ENCODE data around the gene FMNL1. TPM values are rescaled to one million over a fixed set of nuclear protein-coding genes. Genes with fewer than 3 reads are reported as not detected.

FMNL1 gene
- polyA plus RNA-seq, 4 donors = 4.4 to 7.7 (median 6.7) TPM

DNA sequence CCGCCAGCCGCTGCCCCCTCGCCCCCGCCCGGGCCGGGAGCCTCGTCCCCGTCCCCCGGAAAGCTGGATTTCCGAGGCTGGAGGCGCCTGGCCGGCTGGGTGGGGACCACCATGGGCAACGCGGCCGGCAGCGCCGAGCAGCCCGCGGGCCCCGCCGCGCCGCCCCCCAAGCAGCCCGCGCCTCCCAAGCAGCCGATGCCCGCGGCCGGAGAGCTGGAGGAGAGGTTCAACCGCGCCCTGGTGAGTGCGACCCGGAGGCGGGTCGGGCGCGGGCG, 266 bp downstream of the FMNL1 start:
- DNase-seq (ENCODE audit: low read depth in 4 of 4, low spot score in 2 of 4) = no peak

DNA sequence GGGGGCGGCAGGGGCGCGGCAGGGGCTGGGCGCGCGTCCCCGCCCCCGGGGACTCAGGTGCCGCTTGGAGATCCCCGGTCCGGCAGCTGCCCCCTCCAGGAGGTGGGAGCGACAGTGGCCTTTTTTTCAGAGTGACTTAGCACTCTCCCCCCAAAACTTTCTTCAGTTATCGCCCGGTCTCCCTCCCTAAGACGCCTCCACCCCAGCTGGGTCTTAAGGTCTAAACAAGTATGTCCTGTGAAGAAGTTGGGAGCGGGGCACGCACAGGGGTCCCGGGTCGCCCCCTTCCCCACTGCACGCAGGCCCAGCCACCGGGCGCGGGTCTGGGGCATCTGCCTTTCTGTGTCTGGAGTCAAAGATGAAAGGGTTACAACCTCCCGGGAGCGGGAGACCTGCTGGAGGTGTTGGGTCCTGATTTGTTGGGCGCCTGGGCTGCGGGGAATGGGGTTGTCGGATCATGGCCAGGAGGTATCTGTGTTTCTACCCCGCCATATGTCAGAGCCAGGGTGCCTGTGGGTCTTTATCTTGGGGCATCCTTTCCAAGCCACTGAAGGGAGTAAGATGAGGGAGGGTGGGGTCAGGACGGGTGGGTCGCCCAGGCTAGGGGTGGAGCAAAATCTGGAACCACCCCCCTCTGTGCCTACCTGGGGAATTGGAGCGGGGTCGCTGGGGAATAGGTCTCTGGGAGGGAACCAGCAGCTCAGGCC, 757 bp downstream of the FMNL1 start:
- no peak for DNase-seq (ENCODE audit: low read depth in 4 of 4, low spot score in 2 of 4)

DNA sequence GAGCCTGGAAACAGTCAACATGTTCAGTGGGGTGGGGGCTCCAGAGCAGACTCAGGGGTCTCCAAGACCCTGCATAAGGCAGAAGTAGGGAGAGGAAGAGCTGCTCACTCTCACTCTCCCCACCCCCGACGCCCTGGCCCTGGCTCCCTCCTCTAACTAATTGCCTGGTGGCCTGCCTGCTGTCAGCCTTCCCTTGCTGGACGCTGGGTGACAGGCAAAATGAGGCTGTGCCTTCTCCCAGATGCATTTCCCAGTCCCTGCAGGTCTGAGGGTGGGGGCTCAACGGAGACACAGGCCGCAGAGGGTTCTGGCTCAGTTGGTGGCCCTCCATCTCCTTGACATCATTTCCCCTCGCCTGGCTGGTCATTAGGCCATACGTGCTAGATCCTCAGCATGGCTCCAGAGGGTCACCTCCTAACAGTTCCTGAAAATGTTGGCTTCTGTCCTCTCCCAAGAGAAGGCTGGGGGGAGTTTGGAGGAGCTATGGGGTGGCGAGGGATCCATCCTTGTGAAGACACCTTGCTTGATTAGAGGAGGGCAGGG, 1.4 kb downstream of the FMNL1 start:
- no peak for DNase-seq (ENCODE audit: low read depth in 4 of 4, low spot score in 2 of 4)

DNA sequence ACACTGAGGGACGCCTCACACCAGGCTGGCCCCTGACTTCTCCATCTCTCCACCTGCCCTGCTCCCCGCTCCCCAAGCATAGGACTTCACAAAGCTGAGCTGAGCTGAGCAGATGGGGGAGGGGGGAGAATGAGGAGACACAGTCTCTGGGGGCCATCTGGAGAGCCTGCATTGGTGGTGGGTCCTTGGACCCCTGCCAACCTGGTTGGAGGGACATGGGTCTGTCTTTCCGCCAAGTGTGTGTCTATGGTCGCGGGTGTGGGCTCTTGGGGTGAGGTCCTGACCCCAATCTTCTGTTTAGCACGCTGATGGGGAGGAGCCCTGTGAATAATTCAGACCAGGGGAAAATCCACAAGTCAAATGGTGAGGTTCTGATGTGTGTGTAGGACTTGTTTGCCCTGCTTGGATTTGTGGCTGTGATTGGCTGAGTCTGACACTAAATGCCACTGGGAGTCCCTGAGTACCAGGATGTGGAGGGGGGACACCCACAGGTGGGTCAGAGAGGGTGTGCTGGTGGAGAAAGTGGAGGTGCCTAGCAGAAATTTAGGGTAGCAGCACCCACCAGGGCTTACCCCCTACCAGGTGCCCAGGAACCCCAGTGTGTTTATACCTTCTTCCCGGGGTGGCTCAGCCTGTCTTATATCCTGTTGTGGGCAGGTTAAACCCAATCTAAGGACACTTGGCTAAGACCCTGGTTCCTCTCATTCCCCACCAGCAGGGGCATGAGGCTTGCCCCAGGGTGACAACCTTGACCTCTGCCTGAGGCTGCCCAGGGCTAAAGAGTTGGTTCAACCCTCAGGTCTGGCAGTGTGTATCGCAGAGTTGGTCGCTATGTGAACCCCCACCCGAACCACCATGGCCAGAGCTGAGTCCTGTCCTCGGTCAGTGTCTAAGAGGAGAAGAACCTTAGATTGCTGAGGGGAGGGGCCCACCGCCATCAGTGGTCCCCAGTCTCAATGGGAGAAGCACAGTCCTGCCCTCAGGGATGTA, 2.1 kb downstream of the FMNL1 start:
- no peak for DNase-seq (ENCODE audit: low read depth in 4 of 4, low spot score in 2 of 4)

DNA sequence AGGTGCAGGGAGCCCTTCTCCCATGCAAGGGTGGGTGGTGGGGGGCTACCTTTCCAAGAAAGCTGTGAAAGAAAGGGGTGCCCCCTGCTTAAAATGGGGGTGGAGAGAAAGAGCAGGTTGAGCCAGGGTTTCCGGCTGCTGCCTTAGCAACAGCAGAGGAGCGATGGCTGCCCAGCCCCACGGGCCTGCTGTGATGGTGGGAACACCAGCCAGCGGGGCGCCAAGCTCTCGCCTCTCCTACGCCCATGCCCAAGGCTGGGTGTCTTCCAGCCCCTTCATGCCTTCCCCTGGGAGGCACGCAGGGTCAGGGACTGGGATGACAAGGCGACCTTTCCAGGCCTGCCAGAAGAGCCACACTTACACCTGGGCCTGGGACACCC, 3.0 kb downstream of the FMNL1 start:
- DNase-seq (ENCODE audit: low read depth in 4 of 4, low spot score in 2 of 4) = no peak

DNA sequence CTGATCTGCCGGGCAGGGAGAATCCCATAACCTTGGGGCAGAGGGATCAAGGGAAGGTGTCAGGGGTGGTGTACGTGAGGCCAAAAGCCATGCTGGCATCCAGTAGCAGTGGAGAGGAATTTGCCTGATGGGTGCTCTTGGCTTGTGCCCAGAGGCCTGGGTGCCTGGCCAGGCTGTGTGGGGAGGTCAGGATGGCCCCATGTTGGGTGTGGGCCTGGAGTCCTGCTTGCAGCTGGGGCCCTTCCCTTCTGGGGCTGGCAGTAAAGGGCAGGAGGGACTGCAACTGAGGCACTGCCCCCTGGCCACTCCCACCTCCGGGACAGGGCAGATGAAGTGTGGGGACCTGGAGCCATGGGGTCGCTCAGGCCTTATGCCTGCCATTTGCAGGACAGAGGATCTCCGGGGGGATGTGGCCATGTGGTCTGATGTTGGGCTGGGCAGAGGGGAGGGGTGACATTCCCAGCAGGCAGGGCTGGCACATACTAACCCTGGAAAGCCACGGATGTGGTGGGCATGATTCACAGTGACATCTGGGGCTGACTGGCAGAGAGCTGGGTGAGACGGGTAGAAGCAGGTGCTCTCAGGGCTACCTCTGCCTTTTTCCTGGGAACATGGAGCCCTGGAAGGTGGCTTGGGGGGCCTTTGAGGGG, 3.5 kb downstream of the FMNL1 start:
- DNase-seq (ENCODE audit: low read depth in 4 of 4, low spot score in 2 of 4) = no peak

DNA sequence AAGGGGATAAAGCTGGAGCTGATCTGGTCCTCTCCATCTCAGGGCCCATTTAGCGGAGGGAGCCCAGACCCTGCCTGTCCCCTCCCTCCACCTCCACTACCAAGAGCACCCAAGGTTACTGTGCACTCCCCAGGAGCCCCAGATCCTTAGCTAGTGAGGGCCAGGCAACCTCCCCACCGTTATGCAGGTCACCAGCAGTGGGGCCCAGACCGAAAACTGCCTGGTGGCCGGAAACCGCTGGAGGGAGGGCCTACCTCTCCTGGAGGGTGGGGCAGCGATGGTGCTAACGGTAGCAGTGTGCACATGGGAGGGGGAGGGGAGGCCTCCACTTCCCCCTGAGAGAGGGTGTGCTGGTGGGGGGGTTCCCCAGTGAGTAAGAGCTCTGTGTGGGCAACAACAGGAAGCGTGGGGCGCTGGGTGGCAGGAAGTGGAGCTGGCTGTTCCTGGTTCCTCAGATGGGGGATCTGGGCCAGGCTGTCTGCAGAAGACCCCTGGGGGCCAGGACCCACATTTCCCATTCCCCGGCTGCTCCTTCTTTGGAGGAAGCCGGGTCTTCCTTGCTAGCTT, 4.4 kb downstream of the FMNL1 start:
- no peak for DNase-seq (ENCODE audit: low read depth in 4 of 4, low spot score in 2 of 4)

DNA sequence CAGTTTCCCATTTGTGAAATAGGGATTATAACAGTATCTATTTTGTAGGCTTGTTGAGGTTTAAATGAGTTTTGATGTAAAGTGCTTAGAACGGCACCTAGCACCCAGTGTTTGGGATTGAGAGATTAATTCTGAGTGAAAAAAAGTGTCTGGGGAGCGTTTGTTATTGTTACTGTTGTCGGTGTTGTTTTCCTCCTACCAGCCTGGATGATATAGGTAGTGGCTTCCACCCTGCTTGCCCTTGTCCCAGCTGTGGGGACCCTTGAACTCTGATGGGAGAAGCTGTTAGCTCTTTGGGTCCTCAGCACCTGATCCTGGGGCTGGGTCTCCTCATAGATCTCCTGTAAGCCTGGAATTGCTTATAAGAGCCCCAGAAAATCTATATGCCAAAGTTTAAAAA, 4.9 kb downstream of the FMNL1 start:
- no peak for DNase-seq (ENCODE audit: low read depth in 4 of 4, low spot score in 2 of 4)

DNA sequence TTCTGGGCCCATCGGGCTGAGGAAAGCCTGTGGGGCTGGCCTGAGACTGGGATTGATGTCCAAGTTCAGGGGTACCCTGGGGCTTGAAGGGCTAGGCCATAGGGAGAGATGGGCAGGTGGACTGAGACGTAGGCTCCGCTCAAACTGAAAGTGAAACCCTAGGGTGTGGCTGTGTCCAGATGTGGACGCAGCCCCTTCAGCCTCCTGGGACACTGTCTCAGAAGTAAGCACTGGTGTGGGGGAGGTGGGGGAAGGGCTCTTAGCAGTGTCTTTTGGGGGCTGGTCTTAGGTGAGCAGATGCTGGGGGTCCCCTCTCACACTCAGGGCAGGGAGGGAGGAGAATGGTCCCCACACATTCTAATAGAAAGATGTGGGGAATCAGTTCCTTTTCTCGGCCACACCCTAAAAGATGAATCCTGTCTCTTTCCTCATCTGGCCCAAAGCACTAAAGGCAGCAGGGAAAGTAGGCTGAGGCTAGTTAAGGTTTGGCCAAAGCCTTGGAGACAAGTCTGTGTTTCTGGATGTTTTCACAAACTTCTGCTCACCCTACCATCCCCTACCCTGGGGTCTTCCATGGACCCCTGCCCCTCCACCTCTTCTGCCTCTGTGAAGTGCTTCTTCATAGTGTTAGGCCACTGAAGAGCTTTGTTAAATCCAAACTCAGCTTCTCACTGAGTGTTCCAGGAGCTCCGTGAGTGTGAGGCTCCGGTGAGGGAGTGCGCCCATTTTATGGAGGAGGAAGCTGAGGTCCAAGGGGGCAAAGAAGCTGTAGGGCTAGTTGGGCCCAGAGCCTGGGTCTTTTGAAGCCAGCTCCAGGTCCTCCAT, 5.6 kb downstream of the FMNL1 start:
- no peak for DNase-seq (ENCODE audit: low read depth in 4 of 4, low spot score in 2 of 4)

DNA sequence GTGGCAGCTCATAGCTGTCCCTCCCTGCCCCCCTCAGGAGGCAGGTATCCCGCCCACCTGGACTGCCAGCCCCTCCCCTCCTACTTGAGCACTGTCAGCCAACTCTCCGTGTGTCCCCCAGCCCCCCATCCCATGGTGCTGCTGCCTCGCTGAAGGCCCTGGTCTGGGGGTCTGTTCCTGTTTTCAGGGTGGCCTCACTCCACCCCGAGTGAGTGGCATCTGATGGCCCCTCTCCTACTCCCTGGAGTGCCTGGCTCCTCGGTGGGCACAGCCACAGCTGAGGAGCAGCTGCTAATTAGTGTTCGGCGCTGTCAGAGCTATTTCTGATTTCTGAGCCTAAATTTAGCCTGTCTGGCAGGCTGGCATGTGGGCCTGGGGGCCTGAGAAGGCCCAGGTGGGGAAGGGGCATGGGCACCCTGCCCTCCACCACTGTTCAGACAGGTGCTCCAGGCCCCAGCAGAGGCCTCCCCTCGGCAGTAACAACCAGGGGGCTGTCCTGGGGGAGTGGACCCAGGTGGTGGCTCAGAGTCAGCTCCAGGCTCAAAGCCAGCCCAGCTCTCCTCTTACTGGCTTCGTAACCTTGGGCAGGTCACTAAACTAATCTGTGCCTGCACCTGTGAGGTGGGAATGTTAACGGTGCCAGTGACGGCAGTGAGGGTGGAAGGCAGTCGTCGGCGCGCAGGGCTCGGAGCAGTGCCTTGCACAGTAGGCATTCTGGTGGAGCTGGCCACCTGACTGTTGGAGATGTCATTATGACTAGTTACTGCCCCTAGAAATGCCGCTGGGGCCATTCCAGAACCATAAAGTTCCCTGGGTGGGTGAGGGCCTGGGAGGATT, 6.5 kb downstream of the FMNL1 start:
- DNase-seq (ENCODE audit: low read depth in 4 of 4, low spot score in 2 of 4) = no peak

DNA sequence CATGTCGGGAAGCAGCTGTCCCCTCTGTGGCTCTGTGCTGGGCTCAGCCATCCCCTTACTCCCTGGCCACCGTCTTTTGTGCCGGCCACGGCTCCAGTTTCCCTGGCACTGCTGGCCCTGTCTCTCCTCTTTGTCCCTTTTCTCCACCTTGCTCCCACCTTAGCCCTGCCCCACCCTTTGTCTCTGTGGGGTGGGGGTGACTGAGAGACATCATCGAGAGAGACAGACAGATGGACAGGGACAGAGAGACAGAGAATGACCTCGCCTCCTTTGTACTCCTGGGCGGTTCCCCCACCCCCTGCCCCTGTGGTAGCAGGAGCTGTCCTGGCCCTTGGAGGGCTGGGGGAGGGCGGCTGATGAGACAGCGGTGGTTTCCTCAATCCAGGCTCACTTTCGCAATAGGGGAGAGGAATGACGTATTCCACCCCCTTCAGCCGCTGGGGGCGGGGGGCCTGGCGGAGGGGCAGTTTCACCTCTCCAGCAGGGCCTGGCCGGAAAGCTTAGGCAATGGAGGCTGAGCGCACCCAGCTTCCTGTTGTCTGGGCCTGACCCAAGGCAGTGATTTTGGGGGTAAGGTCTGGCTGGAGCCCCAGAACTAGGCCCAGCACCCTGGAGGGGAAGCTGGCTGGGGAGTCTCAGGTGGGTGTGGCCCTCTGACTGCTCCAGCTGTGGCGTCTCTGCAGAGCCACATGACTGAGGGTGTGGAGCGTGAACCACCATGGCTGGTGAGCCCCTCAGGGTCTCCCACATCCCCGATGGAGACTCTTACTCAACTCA, 7.3 kb downstream of the FMNL1 start:
- no peak for DNase-seq (ENCODE audit: low read depth in 4 of 4, low spot score in 2 of 4)

DNA sequence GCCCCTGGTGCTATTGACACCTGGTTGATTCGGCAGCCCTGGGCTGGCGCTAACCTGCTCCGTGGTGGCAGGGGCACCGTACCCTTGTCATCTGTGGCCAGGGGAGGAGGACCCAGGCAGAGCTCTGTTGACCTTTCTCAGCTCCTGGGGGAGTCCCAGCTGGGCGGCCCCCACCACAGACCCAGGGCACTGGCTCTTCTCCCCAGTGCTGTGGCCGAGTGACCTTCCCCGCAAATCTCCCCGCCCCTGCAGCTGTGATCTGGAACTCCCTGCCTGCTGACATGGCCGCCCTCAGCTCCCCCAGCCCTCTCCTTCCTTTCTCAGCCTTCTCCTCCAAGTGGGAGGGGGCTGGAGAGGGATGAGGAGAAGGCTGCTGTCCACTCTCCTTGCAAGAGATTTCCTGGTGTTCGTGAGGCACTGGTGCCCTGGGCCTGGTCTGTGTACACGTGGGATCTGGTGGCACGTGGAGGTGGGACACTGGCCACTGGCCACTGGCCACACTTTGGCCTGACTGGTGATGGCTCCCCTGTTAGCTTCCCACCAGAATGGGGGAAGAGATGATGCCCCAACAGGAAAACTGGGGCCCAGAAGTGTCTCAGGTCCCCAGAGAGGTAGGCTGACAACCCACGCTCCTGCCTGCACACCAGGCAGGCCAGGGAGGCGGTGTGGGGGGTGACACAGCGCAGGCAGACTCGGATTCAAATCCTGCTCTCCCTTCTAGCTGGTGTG, 8.2 kb downstream of the FMNL1 start:
- no peak for DNase-seq (ENCODE audit: low read depth in 4 of 4, low spot score in 2 of 4)

DNA sequence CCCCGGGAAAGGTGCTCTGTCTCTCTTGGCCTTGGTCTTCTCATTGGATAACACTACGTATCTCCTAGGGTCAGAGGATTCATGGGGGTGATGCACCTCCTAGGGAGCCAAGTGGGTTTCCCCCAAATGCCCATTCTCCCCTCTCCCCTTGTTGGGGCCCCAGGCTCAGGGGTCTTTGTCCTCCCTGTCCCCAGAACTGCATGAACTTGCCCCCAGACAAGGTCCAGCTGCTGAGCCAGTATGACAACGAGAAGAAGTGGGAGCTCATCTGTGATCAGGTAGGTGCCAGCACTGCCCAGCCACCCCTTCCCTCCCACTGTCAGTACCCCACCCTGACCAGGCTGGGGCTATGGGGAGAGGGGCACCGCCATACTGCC, 8.7 kb downstream of the FMNL1 start:
- DNase-seq (ENCODE audit: low read depth in 4 of 4, low spot score in 2 of 4) = no peak

DNA sequence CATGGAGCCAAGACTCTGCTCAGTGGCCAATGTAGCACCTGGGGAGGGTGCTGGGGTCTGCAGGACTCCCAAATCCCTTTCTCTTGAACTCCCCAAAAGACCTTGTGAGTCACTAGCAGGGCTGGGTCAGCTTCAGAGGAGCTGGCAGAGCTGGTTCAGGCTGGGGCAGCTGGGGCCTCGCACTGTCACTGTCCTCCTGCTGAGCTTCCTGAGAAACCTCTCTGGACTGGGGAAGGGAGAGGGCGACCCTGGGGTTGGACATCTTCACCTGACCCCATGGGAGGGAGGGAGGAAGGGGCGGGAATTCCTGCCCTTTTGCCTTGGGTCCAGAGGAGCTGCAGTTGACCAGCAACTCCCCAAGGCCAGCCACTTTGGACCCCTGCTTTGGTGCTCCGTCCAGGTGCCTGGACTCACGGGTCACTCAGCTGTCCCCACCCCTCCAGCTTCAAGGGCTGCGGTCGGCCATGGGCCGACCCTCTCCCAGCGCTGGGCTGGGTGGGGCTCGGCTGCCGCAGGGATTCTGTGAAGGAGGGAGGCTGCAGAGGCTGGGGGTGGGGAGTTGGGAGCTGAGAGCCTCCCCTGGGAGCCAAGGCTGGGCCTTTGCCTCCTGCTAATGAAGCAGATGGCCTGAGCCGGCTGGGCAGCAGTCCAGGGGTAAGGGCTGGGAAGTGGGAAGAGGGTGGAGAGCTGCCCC, 9.2 kb downstream of the FMNL1 start:
- no peak for DNase-seq (ENCODE audit: low read depth in 4 of 4, low spot score in 2 of 4)

DNA sequence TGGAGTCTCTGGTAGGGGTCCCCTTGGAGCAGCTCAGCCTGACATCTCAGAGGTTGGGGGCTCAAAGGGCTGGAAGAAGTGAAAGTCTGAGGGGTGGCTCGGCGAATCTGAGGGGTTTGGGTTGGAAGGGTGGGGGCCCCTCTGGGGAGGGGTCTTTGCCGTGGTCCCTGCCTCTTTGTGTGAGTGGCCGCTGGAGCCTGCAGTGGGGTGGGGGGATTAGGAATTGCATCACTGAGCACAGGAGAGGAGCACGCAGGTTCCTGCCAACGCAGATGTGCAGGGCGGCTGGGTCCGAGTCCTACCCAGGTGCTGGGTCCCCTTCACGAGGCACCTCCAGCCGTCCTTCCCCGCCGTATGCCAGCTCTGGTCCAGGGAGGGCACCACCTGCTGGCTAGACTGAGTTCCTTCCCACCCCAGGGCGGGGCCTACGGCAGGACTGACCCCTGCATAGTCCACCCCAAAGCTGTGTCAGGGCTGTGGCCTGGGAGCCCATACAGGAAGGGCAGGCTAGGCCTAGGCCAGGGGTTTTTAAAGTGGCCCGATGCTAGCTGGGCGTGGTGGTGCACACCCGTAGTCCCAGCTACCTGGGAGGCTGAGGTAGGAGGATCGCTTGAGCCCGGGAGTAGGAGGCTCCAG, 9.9 kb downstream of the FMNL1 start:
- DNase-seq (ENCODE audit: low read depth in 4 of 4, low spot score in 2 of 4) = no peak

DNA sequence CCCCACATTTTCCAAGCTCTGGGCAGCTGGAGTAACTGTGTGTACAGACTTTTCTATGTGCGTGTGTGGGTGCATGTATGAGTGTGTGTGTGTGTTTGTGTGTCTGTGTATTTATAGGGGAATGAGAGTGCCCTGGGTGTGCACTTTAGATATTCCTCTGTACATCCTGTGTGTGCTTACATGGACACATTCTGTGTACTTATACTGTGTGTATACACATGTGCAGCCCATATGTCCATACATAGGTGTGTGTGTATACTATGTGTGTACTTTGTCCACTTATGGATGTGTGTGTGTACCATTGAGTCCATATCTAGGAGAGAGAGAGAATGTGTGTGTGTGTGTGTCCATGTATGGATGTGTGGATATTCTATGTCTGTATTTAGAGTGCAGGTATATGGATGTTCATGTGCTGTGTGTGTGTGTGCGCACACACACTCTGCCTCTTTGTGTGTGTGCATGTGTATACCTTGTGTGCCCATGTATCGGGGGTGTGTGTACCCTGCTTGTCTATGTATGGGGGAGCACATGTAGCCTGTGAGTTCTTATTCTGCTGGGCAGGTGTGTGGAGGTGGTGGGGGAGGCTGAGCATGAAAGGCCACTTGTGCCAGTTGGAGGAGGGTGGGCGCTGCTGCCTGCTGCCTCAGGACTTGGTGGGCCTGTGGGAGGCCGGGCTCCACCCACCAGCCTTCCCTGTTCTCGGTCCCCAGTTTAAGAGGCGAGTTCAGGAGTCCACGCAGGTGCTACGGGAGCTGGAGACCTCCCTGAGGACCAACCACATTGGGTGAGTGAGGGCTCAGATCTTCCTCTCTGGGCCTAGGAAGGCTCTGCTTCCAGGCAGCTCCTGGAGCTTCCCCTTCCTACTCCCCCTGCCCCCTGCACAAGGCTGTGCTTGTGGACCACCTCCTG, 11.1 kb downstream of the FMNL1 start:
- DNase-seq (ENCODE audit: low read depth in 4 of 4, low spot score in 2 of 4) = no peak

Measured in left renal cortex interstitium (tissue), 4 donors.